Measurements from ENCODE around the gene USH1C. TPM values are rescaled to one million over a fixed set of nuclear protein-coding genes. Genes with fewer than 3 reads are reported as not detected.
A peak's percentile ranks its signal among the peaks of the same experiment; 100 is the strongest.

USH1C gene
- total RNA-seq, 1 donor = not detected

DNA sequence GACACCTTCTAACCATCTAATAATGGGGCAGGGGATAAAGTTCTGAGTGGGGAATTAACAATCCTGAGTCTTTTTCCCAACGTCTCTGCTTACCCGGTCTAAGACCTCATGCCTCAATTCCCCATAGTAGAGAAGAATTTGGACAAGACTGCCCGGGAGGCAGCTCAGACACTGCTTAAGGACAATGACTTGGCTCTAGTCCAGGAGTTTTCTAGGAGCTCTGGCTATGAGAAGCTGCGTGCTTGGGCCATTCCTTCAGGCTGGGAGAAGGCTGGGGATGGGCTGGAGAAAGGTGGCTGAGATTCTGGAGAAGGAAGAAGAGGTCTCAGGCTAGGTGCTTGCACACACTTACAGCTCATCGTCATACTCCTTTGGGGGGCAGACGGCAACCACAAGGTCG lies 47.8 kb downstream of the USH1C start:
- Histone ChIP-seq H4K20me1 (ENCODE audit: insufficient read depth, low read length) (no peaks in the 10 kb centered on the region), H3K27ac (ENCODE audit: low read depth, low read length) (no peak overlapping the region), H3K79me2 (ENCODE audit: insufficient read depth, low read length) (no peaks in the 10 kb centered on the region), H3K4me2 (ENCODE audit: insufficient read depth, low read length) (no peak overlapping the region), H2AFZ (ENCODE audit: low read length) (no peak overlapping the region), H3K36me3 (ENCODE audit: insufficient read depth, low read length) (no peaks in the 10 kb centered on the region), H3K9me3 (ENCODE audit: low read depth, low read length) (no peaks in the 10 kb centered on the region), H3K27me3 (ENCODE audit: insufficient read depth, low read length) (peaks cover 26% of the 10 kb centered on the region), H3K4me1 (ENCODE audit: insufficient read depth, low read length) (no peaks in the 10 kb centered on the region), H3K4me3 (ENCODE audit: insufficient read depth, low read length) (no peak overlapping the region)
- TF ChIP-seq CTCF (IDR thresholded peaks at IDR 0.05; ENCODE audit: extremely low read depth, low read depth, low read length) = no peak
- DNase-seq (ENCODE audit: insufficient read length, low spot score, missing footprints) = peak; percentile 65

- Histone ChIP-seq H3K27ac (ENCODE audit: low read depth, low read length) (no peak overlapping the region), H2AFZ (ENCODE audit: low read length) (no peak overlapping the region), H4K20me1 (ENCODE audit: insufficient read depth, low read length) (no peaks in the 10 kb centered on the region), H3K36me3 (ENCODE audit: insufficient read depth, low read length) (no peaks in the 10 kb centered on the region), H3K4me2 (ENCODE audit: insufficient read depth, low read length) (no peak overlapping the region), H3K79me2 (ENCODE audit: insufficient read depth, low read length) (no peaks in the 10 kb centered on the region), H3K9me3 (ENCODE audit: low read depth, low read length) (no peaks in the 10 kb centered on the region), H3K27me3 (ENCODE audit: insufficient read depth, low read length) (peaks cover 28% of the 10 kb centered on the region), H3K4me3 (ENCODE audit: insufficient read depth, low read length) (no peak overlapping the region), H3K4me1 (ENCODE audit: insufficient read depth, low read length) (no peaks in the 10 kb centered on the region)
- DNase-seq (ENCODE audit: insufficient read length, low spot score, missing footprints) = peak; percentile 29
- TF ChIP-seq CTCF (IDR thresholded peaks at IDR 0.05; ENCODE audit: extremely low read depth, low read depth, low read length) = no peak
These were observed 50.2 kb downstream of the USH1C start for GRCh38 chr11:17494019-17494418.

DNA sequence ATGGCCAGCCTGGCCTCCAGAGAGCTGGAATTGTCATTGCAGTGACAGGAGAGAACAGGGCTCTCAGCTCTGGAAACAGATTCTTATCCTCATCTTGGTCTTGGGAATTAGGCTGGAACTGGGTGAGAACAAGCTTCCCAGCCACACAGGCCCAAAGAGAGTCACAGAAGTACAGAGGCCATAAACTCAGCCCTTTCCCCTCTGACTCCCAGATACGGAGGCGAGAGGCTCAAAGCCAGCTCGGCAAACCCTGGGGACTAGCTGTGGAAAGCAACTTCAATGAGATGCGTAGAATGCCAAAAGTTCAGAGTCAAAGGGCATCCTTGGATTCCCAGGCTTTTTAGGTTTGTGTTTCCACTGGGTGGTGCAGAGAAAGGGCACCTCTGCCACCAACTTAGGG lies 53.3 kb downstream of the USH1C start:
- no peak overlapping the region for H3K27ac ChIP-seq (ENCODE audit: low read depth, low read length)
- TF ChIP-seq CTCF (IDR thresholded peaks at IDR 0.05; ENCODE audit: extremely low read depth, low read depth, low read length) = no peak
- no peaks in the 10 kb centered on the region for H3K36me3 ChIP-seq (ENCODE audit: insufficient read depth, low read length)
- no peaks in the 10 kb centered on the region for H3K79me2 ChIP-seq (ENCODE audit: insufficient read depth, low read length)
- no peaks in the 10 kb centered on the region for H3K9me3 ChIP-seq (ENCODE audit: low read depth, low read length)
- no peaks in the 10 kb centered on the region for H4K20me1 ChIP-seq (ENCODE audit: insufficient read depth, low read length)
- no peak overlapping the region for H3K4me3 ChIP-seq (ENCODE audit: insufficient read depth, low read length)
- H3K4me2 ChIP-seq (ENCODE audit: insufficient read depth, low read length) = no peak overlapping the region
- no peaks in the 10 kb centered on the region for H3K4me1 ChIP-seq (ENCODE audit: insufficient read depth, low read length)
- H2AFZ ChIP-seq (ENCODE audit: low read length) = no peak overlapping the region
- no peak for DNase-seq (ENCODE audit: insufficient read length, low spot score, missing footprints)
- H3K27me3 ChIP-seq (ENCODE audit: insufficient read depth, low read length) = peaks cover 14% of the 10 kb centered on the region

DNA sequence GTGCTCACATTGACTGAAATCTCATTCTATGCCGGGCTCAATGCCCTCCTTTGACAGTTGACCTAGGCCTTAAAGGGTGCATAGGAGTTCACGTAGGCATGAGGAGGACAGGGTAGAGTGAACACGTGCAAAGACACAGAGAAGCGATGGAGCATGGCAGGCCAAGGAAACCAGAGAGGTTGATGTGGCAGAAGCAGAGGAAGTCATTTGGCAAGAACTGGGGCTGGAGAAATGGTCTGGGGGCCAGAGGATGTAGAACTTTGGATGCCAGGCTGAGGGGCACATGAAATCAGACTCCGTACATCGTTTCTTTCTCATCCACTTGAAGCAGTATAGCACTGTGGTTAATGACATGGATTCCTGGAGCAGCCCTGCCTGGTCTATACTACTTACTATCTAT lies 54.0 kb downstream of the USH1C start:
- Histone ChIP-seq H3K4me1 (ENCODE audit: insufficient read depth, low read length) (no peaks in the 10 kb centered on the region), H4K20me1 (ENCODE audit: insufficient read depth, low read length) (no peaks in the 10 kb centered on the region), H3K27me3 (ENCODE audit: insufficient read depth, low read length) (peaks cover 14% of the 10 kb centered on the region), H3K79me2 (ENCODE audit: insufficient read depth, low read length) (no peaks in the 10 kb centered on the region), H3K36me3 (ENCODE audit: insufficient read depth, low read length) (no peaks in the 10 kb centered on the region), H3K4me3 (ENCODE audit: insufficient read depth, low read length) (no peak overlapping the region), H3K9me3 (ENCODE audit: low read depth, low read length) (no peaks in the 10 kb centered on the region), H2AFZ (ENCODE audit: low read length) (no peak overlapping the region), H3K27ac (ENCODE audit: low read depth, low read length) (no peak overlapping the region), H3K4me2 (ENCODE audit: insufficient read depth, low read length) (no peak overlapping the region)
- no peak for DNase-seq (ENCODE audit: insufficient read length, low spot score, missing footprints)
- no peak for TF ChIP-seq CTCF (IDR thresholded peaks at IDR 0.05; ENCODE audit: extremely low read depth, low read depth, low read length)
